ENCODE results near the gene PARP2. TPM values are rescaled to one million over a fixed set of nuclear protein-coding genes. Genes with fewer than 3 reads are reported as not detected.

PARP2 gene
- total RNA-seq, 4 donors from 2014 or later = 9.2 to 20.3 (median 15.4) TPM

- no peak for TF ChIP-seq CTCF (IDR thresholded peaks at IDR 0.05; ENCODE audit: low read depth)
These were observed 29.4 kb upstream of the PARP2 start for GRCh38 chr14:20314026-20314425.

- TF ChIP-seq CTCF (IDR thresholded peaks at IDR 0.05; ENCODE audit: low read depth) = no peak
These were observed 25.7 kb upstream of the PARP2 start for GRCh38 chr14:20317720-20318119.

DNA sequence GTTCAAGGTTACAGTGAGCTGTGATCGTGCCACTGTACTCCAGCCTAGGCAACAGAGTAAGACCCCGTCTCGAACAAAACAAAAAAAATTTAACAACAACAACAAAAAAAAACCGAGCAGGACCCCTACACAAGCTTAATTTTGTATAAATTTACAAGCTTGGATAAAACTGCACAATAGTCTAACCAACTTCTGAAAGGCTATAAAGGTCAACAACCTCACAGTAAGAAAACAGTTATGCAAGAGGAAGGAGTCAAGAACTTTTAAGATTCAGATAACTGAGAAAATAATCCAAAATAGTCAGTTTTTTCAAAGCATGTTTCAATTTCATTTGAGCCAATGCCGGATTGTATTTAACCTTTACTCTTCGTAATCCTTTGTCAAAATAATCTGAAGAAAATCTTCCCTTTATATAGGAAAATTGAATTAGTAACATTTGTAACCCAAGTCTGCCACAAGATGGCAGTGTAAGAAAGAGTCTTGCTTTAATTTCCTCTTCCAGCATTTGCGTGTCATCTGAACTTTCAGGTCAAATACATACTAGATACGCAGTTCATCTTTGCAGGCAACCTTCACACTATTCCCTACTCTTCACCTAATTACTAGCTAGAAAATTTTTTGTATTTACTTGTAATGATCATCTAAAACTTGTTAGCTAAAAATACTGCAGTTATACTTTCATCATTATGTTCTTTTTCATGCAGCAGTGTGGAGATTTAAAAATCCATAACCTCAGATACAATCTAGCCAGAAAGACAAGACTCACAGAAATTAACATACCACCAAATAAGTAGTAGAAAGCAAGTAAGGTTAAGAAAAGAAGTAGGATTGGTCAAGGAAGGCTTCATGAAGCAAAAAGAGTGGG lies 16.2 kb upstream of the PARP2 start:
- TF ChIP-seq CTCF (IDR thresholded peaks at IDR 0.05; ENCODE audit: low read depth) = no peak

GRCh38 chr14:20328705-20329104 lies 14.7 kb upstream of the PARP2 start:
- no peak for TF ChIP-seq CTCF (IDR thresholded peaks at IDR 0.05; ENCODE audit: low read depth)

- TF ChIP-seq CTCF (IDR thresholded peaks at IDR 0.05; ENCODE audit: low read depth) = no peak
These were observed 14.1 kb upstream of the PARP2 start for GRCh38 chr14:20329355-20329754.

GRCh38 chr14:20331053-20331613 lies 12.3 kb upstream of the PARP2 start:
- TF ChIP-seq CTCF (IDR thresholded peaks at IDR 0.05; ENCODE audit: low read depth) = no peak

GRCh38 chr14:20332431-20332787 lies 11.0 kb upstream of the PARP2 start:
- TF ChIP-seq CTCF (IDR thresholded peaks at IDR 0.05; ENCODE audit: low read depth) = no peak
